HT-29 (cell line): Measurements from ENCODE around the gene SPINT3. TPM values are rescaled to one million over a fixed set of nuclear protein-coding genes. Genes with fewer than 3 reads are reported as not detected.

Source experiments
- DNase-seq: peaks from one replicate; pipeline ENCODE4 v3.0.0-alpha.2; 2015; ENCODE audit warnings: low spot score
- total RNA-seq: library from RNA; depleted of rRNA; stranded (reverse); fragments of >200 nt; shearing (Covaris generic); gene quantifications from 2 replicates; pipeline ENCODE4 v1.2.3, GENCODE V29; 2014; rRNA removed

SPINT3 gene
- not detected in 2 replicates for total RNA-seq

- DNase-seq: no peak
Observed at GRCh38 chr20:45515147-45515913, at the start of gene SPINT3. TSS of gene SPINT3 (minus strand) at chr20:45515622. CDS start at chr20:45515608, 14 bp downstream.

GRCh38 chr20:45564760-45565276, 49.4 kb upstream of the SPINT3 start:
- no peak for DNase-seq

GRCh38 chr20:45555198-45555597, 39.8 kb upstream of the SPINT3 start:
- DNase-seq: no peak

- DNase-seq: peak; percentile 56
Observed at GRCh38 chr20:45552456-45552855, 37.0 kb upstream of the SPINT3 start.

- no peak for DNase-seq
Observed at GRCh38 chr20:45550765-45551164, 35.3 kb upstream of the SPINT3 start.

GRCh38 chr20:45548410-45548809, 33.0 kb upstream of the SPINT3 start:
- no peak for DNase-seq

- DNase-seq: no peak
Observed at GRCh38 chr20:45547206-45547770, 31.9 kb upstream of the SPINT3 start, which contains the start of gene EPPIN. TSS of gene EPPIN (minus strand) at chr20:45547401. CDS start at chr20:45547357, 44 bp downstream.

GRCh38 chr20:45545754-45546453, 30.5 kb upstream of the SPINT3 start:
- peak; percentile 61 for DNase-seq

- no peak for DNase-seq
Observed at GRCh38 chr20:45545351-45545750, 29.9 kb upstream of the SPINT3 start.

GRCh38 chr20:45539382-45539781, 24.0 kb upstream of the SPINT3 start, which contains the start of gene WFDC6:
TSS of gene WFDC6 (minus strand) at chr20:45539482. CDS start at chr20:45539407, 75 bp downstream.
- no peak for DNase-seq

- no peak for DNase-seq
Observed at GRCh38 chr20:45538209-45538799, 22.9 kb upstream of the SPINT3 start.

- no peak for DNase-seq
Observed at GRCh38 chr20:45527294-45527693, 11.9 kb upstream of the SPINT3 start.

GRCh38 chr20:45523821-45524220, 8.4 kb upstream of the SPINT3 start:
- no peak for DNase-seq

GRCh38 chr20:45518282-45518681, 2.9 kb upstream of the SPINT3 start:
- peak; percentile 90 for DNase-seq

- no peak for DNase-seq
Observed at GRCh38 chr20:45510242-45510862, 5.1 kb downstream of the SPINT3 start.

- no peak for DNase-seq
Observed at GRCh38 chr20:45509091-45509490, 6.3 kb downstream of the SPINT3 start.

GRCh38 chr20:45508068-45508886, 7.1 kb downstream of the SPINT3 start:
- DNase-seq: peak; percentile 90

GRCh38 chr20:45507011-45507820, 8.2 kb downstream of the SPINT3 start:
- peak; percentile 58 for DNase-seq

- peak; percentile 22 for DNase-seq
Observed at GRCh38 chr20:45506398-45506797, 9.0 kb downstream of the SPINT3 start.
